Fibroblast of mammary gland (primary cell): ENCODE measurements around the gene PGGHG.
"Not testable (repeated sequence)": the region's sequence is repeated elsewhere in the genome, so short reads cannot be mapped to it uniquely, and the experiment has no call there.

Experiments used
- DNase-seq: peaks from one replicate; pipeline ENCODE4 v3.0.0-alpha.2; 2010; ENCODE audit warnings: low read depth
- H3K4me3 ChIP-seq: 2 replicates; pipeline ENCODE4 v1.5.1; 2011; ENCODE audit warnings: low read depth, mild to moderate bottlenecking, low read length, moderate library complexity; ENCODE audit not compliant: control insufficient read depth
- TF ChIP-seq, protein P1 (sequence below): conservative IDR thresholded peaks from 2 replicates; pipeline ENCODE4 v1.5.1; 2011; ENCODE audit warnings: low read depth, low read length, inconsistent platforms; ENCODE audit not compliant: control insufficient read depth, insufficient read depth

Gene PGGHG

DNA sequence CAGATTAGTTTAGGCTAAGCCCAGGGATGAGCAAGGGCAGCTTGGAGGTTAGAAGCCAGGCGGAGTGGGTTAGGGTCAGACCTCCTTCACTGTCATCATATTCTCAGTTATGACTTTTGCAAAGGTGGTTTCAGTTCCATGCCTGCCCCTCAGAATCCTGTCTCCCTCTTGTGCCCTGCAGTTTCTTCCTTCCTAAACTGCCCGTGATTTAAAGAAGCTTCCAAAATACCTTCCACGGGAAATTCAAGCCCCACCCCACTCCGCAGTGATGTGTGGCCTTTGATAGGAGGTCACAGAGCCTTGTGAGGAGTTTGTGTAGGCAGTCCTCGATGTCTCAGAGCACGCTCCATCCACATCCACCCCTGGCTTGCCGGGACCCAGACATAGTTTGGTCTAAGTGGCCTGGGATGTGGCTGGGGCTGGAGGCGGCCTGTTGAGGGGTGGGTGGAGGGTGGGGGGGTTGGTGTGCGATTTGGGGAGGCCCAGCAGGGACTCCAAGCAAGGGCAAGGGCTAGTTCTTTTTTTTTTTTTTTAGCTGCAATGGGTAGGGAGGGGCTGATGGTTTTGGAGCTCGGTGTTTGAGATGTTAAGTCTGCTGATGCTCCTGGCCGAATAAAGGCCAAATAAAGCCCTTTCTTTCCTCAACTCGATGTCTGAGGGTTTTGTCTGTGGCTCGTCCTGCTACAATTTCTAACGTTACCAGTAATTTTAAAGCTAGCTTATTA, 23.3 kb downstream of the PGGHG start:
- no peak overlapping the region for H3K4me3 ChIP-seq
- TF ChIP-seq, protein P1, sequence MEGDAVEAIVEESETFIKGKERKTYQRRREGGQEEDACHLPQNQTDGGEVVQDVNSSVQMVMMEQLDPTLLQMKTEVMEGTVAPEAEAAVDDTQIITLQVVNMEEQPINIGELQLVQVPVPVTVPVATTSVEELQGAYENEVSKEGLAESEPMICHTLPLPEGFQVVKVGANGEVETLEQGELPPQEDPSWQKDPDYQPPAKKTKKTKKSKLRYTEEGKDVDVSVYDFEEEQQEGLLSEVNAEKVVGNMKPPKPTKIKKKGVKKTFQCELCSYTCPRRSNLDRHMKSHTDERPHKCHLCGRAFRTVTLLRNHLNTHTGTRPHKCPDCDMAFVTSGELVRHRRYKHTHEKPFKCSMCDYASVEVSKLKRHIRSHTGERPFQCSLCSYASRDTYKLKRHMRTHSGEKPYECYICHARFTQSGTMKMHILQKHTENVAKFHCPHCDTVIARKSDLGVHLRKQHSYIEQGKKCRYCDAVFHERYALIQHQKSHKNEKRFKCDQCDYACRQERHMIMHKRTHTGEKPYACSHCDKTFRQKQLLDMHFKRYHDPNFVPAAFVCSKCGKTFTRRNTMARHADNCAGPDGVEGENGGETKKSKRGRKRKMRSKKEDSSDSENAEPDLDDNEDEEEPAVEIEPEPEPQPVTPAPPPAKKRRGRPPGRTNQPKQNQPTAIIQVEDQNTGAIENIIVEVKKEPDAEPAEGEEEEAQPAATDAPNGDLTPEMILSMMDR = no peak
- DNase-seq = no peak

DNA sequence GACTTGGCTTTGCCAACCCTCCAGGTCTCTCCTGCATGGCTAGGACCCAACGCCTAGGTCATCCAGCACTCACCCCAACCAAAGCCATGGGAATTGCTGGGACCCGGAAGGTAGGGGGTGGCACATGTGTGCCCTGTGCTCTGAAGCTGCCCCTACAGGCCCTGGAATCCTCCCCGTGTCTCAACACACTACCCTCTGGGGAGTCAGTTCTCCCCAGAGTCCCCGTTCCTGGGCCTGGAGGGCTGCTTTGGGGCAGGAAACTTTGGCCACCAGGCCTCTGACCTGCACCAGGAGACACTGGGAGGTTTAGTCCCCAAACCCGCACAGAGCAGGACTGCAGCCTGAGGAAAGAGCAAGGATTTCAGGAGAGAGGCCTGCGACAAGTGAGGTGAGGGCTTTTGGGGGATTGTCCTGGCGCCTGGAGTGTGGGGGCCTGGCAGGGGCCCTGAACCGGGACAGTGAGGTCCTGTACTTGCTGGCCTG, 24.4 kb downstream of the PGGHG start:
- H3K4me3 ChIP-seq = no peak overlapping the region

DNA sequence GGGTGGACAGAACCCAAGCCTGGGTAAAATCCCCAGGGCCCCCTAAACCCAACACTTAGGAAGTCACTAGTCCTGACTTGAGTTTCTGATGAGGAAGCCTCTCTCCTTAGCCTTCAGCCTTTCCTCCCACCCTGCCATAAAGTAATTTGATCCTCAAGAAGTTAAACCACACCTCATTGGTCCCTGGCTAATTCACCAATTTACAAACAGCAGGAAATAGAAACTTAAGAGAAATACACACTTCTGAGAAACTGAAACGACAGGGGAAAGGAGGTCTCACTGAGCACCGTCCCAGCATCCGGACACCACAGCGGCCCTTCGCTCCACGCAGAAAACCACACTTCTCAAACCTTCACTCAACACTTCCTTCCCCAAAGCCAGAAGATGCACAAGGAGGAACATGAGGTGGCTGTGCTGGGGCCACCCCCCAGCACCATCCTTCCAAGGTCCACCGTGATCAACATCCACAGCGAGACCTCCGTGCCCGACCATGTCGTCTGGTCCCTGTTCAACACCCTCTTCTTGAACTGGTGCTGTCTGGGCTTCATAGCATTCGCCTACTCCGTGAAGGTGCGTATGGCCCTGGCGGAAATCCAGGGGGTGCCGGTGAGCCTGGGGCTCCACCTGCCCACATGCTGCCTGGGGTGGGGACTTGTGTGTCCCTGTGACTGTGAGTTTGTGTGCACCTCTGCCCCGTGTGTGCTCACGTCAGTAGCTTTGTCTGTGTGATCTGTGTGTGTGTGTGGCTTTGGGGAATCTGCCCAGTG, 25.0 kb downstream of the PGGHG start, which contains the start of gene IFITM1:
Gene IFITM1, plus strand, starts transcription at position 254 of the 767 bp plus-strand sequence. Its CDS starts 131 bp downstream, at position 385.
- H3K4me3 ChIP-seq = peak within 1 kb of the TSS; percentile 72
- DNase-seq = peak; percentile 86
- TF ChIP-seq, protein P1 = no peak

More for the DNA sequence above, 24.4 kb downstream of the PGGHG start:
- no peak for DNase-seq
- TF ChIP-seq, protein P1 = no peak

DNA sequence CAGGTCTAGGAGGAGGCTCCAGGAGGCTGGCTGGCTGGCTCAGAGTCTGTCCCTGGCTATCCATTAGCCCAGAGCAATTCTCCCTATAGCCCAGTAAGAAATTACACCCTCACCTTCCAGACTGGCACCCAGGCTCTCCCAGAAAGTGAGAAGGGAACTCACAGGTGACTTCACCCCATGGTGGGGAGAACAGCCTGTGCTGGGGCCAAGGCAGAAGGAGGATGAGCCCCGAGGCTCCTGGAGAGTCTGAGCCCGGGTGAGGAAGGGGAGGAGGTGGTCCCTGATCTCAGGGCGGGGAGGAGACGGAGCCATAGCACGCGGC, 25.6 kb downstream of the PGGHG start:
- H3K4me3 ChIP-seq = peak overlapping the region; percentile 72
- not testable (repeated sequence) for DNase-seq

DNA sequence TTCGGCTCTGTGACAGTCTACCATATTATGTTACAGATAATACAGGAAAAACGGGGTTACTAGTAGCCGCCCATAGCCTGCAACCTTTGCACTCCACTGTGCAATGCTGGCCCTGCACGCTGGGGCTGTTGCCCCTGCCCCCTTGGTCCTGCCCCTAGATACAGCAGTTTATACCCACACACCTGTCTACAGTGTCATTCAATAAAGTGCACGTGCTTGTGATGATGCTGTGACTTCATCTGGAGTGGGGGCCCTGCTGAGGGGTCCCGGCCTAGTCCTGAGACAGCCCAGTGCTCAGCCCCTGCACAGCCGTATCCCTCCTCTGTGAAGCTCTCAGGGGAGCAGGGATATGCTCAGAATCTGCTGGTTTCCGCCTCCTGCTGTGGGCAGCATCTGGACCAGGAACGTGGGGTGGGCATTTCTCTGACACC, 26.1 kb downstream of the PGGHG start:
- H3K4me3 ChIP-seq = peak overlapping the region; percentile 72
- DNase-seq = no peak

DNA sequence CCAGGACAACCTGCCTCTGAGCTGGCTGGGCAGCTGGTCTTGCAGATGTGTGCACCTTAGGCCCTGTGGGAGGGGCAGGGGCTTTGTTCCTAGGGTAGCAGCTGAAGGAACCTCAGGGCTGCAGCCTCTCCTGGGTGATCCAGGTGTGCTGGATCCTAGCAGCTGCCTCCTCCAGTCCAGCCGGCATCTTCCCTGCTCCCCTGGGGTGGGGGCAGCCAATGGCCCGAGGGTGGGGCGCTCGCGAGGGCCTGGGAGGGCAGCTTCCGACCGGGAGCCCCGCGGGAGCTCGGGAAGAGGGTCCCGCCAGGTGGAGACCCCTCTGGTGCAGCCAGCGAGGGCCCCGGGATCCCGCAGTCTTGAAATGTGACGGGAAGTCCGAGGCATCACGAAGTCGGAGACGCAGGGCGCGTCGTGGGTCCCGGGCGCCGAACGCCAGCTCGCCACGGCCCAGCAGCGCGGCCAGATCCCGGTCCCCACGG, 26.6 kb downstream of the PGGHG start:
- H3K4me3 ChIP-seq = peak overlapping the region; percentile 72
- TF ChIP-seq, protein P1 = no peak
- no peak for DNase-seq

More for the DNA sequence above, 26.1 kb downstream of the PGGHG start:
- TF ChIP-seq, protein P1 = no peak
